DMS53 (cell line): ENCODE measurements around the gene KITLG.
A peak's percentile ranks its signal among the peaks of the same experiment; 100 is the strongest.
"Not testable (repeated sequence)": the region's sequence is repeated elsewhere in the genome, so short reads cannot be mapped to it uniquely, and the experiment has no call there.

ENCODE experiments used
- DNase-seq: peaks from one replicate; lab custom pipeline; 2025; lab: John Stamatoyannopoulos, UW

Gene KITLG

DNA sequence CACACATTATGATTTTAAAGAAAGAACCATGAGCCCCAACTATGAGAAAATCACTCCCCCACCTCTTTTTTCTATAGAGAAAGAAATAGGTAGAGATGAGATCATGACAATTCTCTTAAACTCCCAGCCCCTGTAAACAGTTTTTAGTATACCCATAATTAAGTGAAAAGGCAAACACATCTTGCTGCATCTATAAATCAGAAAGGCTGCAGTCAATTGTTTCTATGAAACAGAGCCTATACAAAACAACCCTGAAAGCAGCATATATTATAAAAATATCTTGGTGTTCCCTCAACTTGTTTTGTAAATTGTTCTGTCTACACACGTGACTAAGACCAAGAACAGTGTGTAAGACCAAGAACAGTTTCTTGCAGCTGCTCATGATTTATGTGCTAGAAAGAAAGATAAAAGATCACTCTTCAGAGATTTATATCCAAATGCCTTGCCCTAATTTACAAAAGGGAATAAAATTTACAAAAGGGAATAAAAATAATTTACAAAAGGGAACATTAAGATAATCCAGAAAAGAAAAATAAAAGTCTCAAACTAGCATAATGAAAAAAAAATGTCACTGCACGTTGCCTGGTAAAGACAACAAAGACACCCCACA, 4.8 kb downstream of the KITLG start:
- DNase-seq = no peak

DNA sequence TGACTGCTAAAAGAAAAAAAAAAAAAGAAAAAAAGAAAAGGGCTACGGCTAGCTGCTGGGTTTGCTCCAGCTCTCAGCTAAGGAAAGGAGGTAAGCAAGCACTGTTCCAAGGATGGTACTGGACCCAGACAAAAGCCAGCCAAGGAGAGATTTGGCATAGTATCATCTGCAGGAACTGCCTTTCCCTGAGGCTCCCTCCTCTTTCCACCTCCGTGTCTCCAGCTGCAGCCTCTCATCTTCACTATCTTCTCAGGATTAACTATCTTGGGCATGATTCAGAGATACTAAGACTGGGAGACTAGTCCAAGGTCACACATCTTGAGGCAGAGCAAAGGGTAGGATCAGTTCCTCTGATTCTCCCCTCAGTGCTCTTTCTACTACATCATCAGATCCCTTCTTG, 6.0 kb downstream of the KITLG start:
- no peak for DNase-seq

DNA sequence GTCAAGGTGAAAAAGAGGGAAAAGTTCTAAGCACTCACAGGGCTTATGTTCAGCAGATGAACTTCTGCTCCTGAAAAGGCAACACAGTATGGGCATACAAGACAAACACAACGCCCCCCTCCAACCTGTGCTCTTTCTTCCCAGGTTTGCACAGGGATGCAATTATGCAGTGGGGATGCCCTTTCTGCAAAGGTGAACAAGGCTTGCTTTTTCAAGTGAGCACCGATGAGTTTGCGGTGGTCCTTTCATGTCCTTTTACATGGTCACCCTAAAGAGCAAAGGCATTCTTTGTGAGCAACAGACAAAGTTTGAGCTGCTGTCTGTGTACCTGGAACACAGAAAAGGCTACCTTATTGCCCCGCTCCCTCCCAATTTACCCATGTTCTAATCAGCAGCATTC, 6.7 kb downstream of the KITLG start:
- DNase-seq = no peak

DNA sequence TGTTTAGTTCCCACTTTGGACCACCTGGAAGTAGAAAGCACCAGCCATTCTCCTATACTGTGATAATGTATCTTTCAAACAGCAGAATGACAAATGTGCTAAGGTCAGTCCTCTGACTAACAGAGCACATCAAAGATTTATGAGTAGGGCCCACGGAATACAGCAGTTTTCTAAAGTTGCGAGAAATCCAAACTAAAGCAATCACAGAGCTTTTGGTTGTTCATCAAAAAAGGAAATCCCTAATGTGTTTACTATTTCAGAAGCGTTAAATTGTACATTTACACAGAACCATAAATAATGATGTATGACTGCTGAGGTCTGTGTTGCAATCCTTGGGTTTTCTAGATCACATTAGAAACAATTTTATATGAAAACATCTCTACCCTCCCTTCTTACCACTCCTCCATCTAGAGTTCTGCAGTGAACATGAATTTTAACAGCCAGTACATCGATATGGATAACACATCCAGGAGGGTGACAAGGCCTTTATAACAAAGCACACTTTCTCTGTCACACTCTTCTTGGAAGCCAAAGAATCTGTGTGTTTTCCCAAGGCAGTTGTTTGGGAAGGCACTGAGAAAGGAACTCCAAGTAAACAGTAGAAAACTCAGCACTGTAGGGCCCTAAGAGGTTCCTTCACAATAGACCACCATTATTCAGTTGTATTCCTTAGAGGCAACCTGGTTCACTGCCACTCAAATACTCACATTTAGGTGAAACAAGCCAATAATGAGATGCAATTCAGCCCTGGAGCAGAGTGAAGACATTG, 7.3 kb downstream of the KITLG start:
- DNase-seq = no peak

DNA sequence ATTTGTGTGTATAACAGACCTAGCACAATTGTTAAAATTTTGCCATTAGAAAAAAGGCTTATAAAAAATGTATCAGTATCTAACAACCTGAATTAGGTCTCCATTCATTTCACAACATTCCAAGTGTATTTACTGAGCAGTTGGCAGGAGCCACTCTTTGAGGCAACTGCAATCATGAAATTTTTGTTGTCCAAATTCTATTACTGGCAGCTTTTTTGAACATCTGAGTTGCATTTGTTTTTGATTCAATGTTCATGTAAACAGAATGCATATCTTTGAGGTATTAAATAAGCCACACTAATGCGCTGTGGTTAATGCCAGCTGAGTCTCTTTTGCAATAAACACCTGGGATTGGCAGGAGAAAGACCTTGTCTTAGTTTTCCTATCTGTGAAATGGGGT, 8.7 kb downstream of the KITLG start:
- no peak for DNase-seq

DNA sequence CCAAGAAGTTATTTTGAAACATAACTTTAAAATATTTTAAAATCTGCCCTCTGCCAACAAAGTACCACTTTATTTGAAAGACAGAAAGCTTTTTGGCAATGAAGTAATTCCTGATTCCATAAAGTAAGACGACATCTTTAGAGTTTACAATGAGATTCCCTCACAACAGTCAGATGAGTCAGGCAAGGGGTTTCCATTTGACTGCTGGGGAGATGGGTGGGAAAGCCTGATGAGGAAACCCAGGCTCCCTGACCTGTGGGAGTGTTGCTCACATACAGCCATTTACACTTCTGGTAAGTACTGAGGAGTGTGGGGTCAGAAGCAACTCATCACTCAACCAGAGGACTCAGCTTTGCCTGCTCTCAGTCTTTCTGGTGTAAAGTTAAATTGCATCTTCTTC, 10.2 kb downstream of the KITLG start:
- no peak for DNase-seq

DNA sequence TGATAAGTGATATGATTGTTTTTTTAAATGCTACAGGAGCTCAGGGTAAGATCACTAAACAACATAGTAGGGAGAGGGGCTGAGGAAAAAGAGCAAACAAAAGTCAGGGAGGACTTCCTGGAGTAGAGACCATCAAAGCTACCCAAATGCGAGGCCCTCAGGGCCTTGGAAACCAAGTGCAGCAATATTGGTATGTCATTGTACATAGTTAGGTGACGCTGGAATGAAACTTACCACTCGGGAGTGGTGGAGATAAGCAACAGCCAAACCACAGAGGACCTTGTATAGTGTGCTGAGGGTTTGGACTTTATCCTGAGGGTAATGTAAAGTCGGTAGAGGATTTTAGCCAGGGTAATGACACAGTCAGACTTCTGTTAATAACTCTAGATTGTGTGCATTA, 13.8 kb downstream of the KITLG start:
- no peak for DNase-seq

DNA sequence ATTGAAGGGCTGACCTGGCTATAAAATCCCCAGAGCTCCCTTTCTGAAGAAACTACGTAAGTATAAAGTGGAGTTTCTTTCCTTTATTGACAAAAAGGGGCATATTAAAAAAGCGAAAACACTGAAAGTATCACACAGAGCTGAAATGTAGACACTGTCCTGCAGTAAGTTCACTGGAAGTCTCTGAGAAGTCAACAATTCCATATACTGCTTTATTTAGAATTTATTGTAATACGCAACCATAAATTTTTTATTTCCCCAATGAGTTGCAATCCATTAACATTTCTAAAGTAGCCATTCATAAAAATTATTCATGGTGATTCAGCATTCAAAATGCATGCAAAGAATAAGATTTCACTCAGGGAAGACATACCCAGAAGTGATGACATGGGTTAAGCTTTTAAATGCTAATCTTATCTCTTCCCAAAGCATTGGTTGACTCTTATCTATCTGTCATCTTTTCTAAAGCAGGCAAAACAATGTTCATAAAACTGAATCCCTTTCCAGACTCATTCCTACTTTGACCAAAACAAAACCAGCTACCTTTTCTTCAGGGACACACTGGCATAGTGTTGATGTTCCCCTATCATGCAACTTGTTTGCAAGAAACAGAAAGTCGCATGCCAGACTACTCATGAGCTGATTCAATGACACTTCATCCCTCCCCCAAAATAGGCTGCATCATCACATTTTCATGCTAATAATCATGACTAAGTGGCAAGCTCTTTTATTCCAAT, 17.3 kb downstream of the KITLG start:
- DNase-seq = no peak

DNA sequence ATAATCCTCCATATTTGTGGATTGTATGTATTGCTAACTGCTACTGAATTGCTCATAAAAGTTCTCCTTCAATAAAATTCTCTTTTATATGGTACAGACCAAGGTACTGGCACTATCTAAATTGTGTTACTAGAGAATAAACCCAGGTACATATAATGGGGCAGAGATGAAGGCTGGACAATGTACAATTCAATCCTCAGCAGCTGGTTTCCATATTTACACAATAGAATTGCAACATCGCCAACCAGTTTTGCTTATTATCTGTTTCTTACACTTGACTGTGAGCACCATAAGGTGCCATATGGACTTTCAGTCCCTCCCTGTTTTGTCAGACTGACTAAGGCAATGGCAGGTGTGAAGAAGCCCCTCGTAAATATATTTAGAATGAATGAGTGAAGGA, 18.1 kb downstream of the KITLG start:
- DNase-seq = peak; percentile 35

DNA sequence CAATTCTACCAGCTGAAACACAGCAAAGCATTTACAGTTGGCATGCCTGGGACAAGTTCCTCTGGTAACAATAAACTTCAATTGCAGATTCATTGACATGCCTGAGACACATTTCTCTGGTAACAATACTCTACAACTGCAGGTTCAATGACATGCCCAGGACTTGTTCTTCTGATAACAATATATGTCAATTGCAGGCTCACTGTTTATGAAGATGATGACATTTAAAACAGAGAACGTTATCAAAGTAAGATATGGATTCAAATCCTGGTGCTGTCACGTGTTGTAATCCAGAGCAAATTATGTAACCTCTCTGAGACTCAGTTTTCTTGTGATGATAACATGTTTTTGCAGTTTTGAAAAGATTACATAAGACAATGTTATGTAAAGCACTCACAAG, 20.5 kb downstream of the KITLG start:
- DNase-seq = no peak

DNA sequence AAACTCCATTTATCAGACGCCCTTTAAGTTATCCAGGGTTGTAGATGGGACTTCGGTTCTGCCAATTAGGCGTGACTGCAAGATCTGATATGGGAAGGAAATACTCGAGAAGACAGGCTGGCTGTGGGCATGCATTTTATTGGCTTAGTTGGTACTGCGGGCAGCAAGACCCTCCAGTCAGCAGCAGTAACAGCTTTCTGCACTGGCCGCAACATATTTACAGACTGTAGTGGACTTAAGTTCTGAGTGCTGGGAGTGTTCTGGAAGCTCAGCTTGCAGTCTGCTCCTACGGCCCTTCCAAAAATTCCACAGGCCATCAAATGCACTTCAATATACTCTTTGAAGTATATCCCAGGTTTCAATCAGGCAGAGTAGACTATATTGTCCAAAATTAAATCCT, 21.1 kb downstream of the KITLG start:
- DNase-seq = no peak

DNA sequence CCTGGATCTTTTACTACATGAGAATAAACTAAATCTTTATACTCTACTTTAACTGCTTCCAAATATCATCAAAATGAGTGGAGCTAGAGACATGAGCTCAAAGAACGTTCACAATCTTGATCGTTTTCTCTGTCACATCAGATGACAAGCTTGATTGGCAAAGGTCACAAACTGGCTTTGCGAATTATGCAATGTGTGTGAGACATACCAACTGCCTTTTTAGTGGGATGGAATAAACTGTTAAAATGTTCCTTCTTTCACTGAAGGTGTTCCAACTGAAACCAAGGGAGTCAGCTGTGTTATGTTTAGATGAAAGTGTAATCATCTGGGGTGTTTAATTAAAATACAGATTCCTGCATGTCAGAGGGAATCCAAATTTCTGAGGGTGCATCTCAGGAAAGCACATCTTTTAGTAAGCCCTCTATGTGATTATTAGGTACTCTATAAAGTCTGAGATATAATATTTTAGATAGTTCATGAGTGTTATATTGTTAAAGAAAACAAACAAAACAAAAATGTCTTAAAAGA, 21.9 kb downstream of the KITLG start:
- no peak for DNase-seq

DNA sequence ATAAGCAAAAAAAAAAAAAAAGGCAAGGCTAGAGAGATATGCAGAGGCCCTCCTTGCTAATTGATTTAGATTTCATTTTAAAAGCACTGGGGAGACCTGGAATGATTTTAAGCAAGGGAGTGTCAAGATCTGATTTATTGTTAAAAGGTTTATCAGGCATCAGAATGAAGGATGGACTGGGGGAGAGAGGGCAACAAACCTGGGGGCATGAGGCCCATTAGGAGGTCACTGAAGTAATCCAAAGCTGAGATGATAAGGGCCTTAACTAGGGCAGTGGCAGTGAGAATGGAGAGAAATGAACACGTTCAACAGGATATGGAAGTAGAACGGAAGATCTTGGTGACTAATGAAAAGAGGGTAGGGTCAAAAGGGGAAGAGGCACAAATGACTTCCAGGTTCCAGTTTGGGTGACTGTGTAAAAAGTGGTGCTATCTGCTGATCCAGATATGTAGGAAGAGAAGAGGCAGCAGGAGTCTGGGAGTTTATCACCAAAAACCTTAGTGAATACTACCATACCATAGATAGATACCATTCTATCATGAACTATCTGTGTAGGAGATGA, 24.0 kb downstream of the KITLG start:
- DNase-seq = no peak

DNA sequence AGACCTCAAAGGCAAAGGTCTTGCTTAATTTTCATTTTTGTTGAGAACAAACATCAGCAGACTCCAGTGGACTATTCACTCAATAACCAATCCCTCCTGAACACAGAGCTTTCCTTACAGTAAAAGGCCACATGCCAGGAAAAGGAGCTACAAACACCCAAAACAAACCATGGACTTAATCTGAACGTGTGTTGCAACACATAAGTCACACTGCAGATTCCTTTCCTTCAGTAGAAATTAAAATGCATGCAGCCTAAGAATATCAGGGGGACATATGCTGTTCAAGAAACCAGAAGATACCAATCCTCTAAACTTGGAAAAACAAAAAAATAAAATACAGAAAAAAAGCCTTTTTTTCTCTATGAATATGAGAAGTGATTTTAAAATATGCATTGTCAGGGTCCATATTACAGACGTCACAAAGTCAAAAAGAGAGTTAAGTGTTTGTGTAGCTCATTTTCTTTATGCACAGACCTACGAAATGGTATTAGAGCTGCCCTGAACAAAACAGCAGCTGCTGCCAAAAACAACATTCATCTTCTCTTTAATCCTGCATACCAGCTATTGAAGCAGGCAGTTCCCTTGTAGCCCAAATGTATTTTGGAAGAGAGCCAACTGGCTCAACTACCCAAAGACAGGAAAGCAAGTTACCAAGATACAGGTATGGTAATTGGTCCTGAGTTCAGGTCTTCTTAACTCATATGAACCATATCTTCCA, 26.2 kb downstream of the KITLG start:
- DNase-seq = peak; percentile 74

DNA sequence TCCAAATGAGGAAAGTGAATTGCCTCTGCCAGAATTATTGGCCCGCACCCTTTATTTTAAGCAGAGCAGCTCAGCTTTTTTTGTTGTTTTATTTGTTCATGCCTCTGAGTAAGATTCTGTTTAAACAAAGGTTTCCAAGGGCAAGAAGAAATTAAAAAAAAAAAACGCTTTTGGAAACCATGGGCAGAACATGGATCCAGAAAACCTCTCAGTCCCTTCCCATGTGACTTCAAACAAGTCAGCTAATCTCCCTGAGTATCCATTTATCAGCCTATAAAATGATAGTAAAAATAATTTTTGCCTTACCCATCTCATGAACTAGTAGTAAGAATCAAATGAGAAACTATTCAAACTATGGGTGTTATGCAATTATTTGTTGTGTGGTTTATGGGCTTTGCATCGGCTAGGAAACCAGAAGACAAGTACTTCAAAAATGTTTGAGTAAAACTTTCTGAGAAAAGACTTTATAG, 27.6 kb downstream of the KITLG start:
- DNase-seq = peak; percentile 42

DNA sequence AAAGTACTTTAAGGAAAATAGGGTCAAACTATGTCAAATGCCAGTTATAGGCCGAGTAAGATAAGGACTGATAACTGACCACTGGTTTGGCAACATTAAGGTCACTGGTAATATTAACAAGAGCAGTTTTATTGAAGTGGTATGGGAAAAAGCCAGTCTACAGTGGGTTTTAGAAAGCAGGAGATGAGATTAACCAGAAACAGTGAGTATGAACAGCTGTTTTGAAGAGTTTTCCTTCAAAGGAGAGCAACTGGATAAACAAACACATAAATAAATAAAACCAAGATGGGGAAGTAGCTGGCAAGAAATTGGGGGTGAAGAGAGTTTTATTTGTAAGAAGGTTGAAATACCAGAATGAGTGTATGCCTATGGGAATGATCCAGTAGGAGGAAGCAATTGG, 30.3 kb downstream of the KITLG start:
- DNase-seq = no peak

DNA sequence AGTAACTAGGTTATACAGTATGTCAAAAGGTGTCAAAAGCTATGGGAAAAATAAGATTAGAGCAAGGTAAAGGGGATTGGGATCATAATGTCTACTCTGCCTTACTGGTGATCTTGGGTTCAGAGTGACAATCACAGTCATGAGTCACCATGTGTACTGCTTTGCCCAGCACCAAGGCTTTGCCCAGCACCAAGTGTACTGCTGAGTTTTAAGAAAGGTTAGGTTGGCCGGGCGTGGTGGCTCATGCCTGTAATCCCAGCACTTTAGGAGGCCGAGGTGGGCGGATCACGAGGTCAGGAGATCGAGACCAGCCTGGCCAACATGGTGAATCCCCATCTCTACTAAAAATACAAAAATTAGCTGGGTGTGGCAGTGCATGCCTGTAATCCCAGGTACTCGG, 32.3 kb downstream of the KITLG start:
- not testable (repeated sequence) for DNase-seq

DNA sequence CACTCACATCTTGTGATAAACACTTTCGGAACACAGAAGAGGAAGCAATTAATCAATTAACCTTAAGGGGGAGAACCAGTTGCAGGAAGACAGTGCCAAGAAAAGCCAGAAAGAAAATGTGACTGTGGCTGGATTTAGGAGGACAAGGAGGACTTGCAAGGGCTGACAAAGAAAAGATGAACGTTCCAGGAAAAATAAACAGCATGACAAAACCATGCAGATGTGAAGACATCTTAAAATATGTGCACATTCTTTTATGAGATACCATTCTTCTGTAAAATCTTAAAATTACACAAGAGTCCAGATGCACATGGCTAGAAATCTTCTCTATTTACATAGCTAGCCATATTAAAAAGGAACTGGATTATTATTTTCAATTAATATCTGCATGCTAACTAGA, 33.4 kb downstream of the KITLG start:
- no peak for DNase-seq

DNA sequence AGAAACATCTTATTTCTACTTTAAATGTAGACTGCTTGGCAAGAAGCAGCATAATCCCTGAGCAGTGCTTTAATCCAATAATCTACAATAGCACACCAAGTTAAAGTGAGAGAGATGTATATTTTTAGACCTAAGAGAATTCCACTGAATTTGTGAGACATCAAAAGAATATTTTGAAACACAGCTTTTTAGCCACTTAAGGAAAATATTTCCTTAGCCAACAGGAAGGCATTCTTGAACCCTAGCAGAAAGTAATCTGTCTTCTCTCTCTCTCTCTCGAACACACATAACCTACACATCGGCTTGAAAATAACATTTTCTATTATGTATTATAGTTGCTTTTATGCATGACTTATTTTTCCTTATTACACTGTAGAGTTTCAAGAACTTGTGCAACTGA, 34.0 kb downstream of the KITLG start:
- no peak for DNase-seq

DNA sequence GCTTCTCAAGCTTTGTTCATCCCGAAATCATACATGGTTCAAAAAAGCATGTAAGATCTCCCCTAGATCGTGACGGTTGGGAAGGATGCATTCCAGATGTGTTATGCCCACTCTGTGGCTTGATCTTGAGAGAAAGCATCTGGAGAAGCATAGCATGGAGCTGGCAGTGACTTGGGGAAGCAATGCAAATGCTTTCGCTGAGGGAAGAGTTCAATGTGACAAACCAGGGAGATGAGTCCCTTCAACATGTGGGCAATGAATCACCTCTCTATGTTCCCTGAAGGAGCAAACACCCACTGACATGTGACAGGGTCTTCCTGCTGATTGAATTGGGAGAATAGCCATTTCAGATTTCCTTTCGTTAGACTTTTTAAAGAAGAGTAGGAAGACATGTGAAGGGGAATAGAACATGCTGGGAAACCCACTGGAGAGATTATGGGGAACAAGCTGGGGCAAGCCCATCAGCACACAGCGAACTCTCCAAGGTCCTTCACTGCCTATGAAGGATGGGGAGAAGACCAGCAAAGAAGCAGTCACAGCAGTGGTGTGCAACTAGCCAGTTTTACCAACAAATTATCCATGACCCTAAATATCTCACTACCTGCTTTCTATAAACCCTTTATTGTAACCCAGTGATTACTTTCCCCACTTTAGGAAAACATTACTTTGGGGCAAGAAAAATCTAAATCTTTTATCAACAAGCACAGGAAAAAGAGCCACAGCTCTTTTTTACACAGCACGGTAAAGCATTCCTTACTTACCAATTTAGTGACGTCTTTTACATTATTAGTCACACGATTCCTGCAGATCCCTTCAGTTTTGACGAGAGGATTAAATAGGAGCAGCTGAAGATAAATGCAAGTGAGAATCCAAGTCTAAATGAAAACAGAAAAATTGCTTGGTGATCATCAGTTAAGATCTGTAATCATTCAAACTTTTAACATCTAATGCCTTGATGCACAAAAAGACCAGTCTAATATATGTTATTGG, 35.0 kb downstream of the KITLG start:
- DNase-seq = no peak

DNA sequence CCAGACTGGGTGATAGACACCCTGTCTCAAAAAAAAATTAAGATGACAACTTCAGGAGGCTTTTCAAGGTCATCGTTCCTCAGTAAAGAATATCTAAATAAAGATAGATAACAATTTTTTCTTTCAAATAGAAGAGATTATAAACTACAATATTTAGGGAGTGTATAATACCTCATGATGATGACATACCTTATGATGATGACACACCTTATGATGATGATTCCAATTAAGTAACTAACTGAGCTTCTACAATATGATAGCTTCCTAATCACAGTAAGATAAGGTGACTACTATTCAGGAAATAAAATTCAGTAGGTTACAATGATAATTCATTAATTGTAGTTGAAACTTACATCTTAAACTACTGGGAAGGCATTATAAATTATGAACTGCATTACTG, 40.4 kb downstream of the KITLG start:
- no peak for DNase-seq
